CD1c-positive myeloid dendritic cell (primary cell): ENCODE data around the gene RTTN.

Experiments
- DNase-seq: peaks from one replicate; pipeline ENCODE4 v3.0.0-alpha.2; 2016; ENCODE audit errors: extremely low spot score

Gene RTTN

DNA sequence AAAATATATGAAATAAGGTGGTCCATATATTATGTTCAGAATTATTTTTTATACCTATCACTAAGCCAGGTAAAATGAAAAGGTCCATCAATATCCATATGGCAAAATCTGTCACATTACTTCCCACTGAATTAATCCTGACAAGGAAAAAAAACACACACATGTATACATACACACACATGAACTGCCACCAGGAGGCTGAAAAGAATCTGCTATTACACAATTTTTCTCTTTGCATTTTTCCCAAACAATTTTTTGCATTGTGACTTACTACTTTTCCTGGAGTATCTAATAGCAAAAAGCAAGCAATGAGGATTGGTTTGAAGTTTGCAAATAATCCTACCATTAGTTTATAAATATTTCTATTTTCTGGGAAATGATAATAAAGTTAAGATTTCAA is 129.6 kb downstream of the RTTN start:
- DNase-seq, result no peak

DNA sequence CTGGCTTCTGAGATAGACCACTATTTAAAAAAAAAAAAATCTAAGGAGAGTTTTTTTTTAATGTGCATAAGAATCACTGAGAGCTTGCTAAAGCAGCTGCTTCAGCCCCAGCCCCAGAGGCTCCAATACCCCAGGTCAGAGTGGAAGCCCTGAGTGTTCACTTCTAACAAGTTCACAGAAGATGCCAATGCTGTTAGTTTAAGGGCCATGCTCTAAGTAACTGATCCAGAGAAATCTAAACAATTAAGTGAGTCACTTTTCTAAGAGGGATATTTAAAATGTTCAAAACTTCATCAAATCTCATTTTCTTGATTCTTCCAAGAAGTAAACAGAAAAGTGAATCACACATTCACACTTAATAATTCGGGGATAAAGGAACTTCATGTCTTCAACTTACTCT is 131.4 kb downstream of the RTTN start:
- no peak for DNase-seq

DNA sequence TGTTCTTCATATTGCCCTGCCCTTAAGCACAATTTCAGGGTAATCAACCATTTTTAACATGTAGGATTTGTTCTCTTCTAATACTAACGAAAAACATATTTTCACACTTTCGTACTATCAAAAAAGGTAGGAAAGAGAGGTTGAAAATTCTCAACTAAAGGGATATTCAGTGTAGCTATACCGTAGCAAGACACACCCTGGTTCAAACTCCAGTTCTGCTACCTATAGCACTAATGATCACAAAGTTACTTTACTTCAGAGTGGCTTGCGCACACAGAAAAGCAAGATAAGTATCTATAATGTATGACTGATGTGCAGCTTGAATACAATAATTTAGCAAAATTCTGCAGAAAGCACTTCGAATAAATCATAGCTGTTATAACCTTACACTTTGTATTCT is 132.1 kb downstream of the RTTN start:
- DNase-seq, result no peak

DNA sequence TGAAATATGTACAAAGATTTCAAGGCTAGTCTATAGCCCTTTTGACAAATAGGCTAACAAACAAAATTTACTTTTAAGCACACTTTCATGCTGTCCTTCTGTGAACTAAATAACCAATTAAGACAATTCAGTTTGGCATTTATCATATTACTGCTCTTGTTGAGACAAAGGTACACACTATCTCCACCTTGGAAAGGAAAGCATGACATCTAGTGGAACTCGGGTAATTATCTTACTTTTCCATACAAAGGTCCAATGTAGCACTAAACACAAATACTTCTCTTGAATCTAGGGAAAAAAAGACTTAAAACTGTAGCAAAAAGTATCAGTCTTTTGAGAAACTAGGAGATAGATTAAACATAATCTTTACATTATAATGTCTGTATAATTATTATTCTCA is 132.8 kb downstream of the RTTN start:
- peak; percentile 15 for DNase-seq

DNA sequence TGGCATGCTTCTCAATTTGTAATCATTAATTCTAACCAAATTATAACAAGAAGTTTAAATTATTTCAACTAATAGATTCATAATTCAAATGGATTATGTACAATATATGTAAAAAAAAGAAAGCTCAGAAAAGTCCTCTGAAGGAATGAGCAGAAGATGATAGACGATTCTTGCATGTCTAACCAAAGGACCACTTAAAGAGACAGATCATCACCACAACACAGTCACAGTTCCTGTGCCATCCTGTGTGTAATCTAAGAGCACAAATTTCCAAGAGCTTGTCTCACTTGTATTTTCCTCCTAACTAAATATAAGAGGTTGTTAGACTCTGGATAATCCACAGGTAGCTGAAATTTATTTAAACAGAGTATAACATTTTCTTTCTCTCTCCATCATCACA is 135.5 kb downstream of the RTTN start:
- no peak for DNase-seq

- DNase-seq, result no peak
These were observed 136.1 kb downstream of the RTTN start for GRCh38 chr18:70069382-70069781.

DNA sequence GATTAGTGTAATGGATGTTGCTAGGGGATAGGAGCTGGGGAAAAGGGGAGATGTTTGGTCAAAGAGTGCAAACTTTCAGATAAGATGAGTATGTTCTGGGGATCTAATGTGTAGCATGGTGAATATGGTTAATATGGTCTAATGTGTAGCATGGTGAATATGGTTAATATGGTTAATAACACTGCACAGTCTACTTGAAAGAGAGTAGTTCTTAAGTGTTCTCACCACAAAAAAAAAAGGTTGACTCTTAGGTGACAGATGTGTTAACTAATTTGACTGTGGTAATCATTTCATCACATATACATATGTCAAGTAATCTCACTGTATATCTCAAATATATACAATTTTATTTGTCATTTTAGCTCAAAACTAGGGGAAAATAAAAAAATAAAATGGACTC is 136.5 kb downstream of the RTTN start:
- DNase-seq, result no peak

- no peak for DNase-seq
These were observed 145.8 kb downstream of the RTTN start for GRCh38 chr18:70059684-70060083.

GRCh38 chr18:70058916-70059315 is 146.6 kb downstream of the RTTN start:
- DNase-seq, result no peak

DNA sequence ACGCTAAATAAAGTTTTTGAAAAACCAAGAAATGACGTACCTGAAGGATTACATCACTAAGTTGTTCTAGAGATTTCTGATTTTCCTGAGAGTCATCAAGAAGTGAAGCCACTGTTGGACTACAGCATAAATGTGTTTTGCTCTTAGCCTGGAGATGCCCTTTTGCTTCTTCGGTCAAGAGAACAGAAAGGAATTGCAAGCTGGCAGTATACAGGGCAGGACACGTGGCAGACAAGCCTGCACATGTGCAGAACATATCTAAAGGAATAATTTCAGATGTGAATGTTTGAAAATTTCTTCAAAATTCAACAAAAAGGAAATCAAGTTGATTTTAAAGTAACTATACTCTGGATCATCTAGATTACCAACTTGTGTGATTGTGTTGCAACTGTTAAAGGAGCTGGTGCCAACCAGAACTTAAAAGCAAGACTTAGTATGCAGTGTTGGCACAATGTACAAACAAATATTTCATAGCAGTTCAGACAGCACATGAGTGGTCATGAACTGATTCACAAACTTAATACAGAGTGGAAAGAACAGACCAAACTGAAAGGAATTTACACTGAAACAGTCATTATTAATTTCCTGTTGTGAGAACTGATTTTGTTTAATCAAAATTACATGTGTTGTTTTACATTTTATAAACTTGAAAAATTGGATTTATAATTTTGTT is 157.4 kb downstream of the RTTN start:
- no peak for DNase-seq

- no peak for DNase-seq
These were observed 158.7 kb downstream of the RTTN start for GRCh38 chr18:70046796-70047195.

DNA sequence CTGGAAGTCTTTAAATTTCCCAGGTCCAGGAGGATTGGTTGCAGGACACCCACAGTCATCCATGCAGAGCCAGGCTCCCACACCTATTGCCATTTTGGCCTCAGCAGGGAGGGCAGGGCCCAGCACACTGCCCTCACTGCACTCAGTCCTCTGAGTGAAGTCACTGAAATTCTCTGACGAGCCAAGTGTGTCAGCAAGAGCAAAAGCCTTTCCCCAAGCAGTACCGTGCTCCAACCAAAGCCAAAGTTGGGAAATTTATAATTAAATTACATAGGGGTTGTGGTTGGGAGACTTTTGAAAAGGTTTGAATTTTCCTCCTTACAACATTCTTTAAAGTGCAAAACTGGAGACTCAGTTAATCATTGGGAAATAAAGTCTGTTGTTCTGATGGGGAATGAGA is 159.3 kb downstream of the RTTN start:
- no peak for DNase-seq

- no peak for DNase-seq
These were observed 160.9 kb downstream of the RTTN start for GRCh38 chr18:70044632-70045031.

- no peak for DNase-seq
These were observed 163.9 kb downstream of the RTTN start for GRCh38 chr18:70041459-70042050.

DNA sequence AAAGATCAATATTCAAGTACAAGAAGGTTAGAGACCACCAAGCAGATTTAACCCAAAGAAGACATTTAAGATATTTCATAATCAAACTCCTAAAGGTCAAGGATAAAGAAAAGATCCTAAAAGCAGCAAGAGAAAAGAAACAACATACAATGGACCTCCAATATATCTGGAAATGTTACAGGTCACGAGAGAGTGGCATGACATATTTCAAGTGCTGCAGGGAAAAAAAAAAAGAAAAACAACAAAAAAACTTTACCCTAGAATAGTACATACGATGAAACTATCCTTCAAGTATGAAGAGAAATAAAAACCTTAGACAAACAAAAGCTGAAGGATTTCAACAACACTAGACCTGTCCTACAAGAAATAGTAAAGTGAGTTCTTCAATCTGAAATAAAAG is 166.3 kb downstream of the RTTN start:
- no peak for DNase-seq

- DNase-seq, result no peak
These were observed 167.9 kb downstream of the RTTN start for GRCh38 chr18:70037431-70038061.

DNA sequence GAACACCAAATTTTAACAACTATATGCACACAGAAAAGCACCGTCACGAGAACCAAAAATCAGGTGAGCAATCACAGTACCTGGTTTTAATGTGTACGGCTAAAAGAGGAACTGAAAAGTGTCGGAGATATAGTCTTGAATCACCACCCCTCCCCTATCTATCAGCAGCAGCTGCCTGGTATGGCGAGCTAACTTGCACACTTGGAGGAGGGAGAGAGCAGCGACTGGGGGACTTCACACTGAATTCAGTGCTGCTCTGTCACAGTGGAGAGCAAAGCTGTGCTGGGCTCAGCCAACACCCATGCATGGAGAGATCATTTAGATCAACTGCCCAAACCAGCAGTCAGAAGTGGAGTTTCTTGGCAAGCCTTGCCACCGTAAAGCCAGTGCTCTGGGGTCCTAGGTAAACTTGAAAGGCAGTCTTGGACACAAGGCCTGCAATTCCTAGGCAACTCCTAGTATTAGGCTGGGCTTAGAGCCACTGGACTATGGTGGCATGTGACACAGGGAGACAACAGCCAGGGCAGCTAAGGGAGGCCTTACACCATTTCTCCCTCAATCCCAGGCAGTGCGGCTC is 168.6 kb downstream of the RTTN start:
- DNase-seq, result no peak

DNA sequence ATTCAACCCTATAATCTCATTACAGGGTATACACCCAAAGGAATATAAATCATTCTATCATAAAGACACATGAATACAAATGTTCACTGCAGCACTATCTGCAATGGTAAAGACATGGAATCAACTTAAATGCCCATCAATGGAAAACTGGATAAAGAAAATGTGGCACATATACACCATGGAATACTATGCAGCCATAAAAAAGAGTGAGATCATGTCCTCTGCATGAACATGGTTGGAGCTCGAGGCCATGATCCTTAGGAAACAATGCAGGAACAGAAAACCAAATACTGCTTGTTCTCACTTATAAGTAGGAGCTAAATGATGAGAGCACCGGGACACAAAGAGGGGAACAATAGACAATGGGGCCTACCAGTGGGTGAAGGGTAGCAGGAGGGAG is 169.3 kb downstream of the RTTN start:
- DNase-seq, result no peak

GRCh38 chr18:70031221-70031620 is 174.3 kb downstream of the RTTN start:
- no peak for DNase-seq

DNA sequence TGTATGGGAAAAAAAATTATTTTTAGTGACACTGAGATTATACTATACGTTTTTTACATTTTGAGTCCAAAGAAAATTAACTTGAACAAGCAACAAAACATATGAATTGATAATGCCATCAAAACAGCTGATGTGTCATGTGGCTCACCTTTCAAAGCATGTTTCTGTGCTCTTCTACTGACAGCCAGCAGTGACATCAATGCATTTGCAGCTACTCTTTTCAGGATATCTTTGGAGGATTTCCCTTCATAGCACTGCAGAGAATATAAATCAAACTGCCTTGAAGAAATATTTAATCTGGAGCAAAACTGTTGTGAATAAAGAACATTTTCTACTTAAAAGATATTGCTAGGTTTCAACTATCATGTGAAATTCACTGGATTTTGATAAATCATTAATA is 174.8 kb downstream of the RTTN start:
- no peak for DNase-seq

- no peak for DNase-seq
These were observed 176.3 kb downstream of the RTTN start for GRCh38 chr18:70029163-70029562.

- no peak for DNase-seq
These were observed 176.8 kb downstream of the RTTN start for GRCh38 chr18:70028734-70029133.

GRCh38 chr18:70028084-70028483 is 177.4 kb downstream of the RTTN start:
- DNase-seq, result no peak
